ENCODE measurements around the gene CPXM2. TPM values are rescaled to one million over a fixed set of nuclear protein-coding genes. Genes with fewer than 3 reads are reported as not detected.

The CPXM2 gene
- total RNA-seq, 1 experiment from 2014 or later, result not detected

DNA sequence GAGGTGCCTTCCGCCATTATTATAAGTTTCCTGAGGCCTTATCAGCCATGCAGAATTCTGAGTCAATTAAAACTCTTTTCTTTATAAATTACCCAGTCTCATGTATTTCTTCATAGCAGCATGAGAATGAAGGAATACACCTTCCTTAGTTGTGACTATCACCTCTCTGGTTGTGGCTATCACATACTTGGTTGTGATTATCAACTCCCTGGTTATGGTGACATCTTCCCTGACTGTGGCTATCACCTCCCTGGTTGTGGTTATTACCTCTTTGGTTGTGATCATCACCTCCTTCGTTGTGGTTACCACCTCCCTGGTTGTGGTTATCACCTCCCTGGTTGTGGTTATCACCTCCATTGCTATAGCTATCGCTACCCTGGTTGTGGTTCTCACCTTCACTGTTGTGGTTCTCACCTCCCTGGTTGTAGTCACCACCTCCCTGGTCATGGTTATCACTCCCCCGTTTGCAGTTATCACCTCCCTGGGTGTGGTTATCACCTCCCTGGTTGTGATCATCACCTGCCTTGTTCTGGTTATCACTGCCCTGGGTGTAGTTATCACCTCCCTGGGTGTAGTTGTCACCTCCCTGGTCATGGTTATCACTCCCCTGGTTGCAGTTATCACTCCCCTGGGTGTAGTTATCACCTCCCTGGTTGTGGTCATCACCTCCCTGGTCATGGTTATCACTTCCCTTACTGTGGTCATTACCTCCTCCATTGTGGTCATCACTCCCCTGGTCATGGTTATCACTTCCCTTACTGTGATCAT, 119.5 kb downstream of the CPXM2 start:
- H3K36me3 ChIP-seq (ENCODE audit: control insufficient read depth, insufficient read depth, low read length), result no peaks in the 10 kb centered on the region
- no TSS peak for BruUV-seq (replicated peaks)
- H3K9me3 ChIP-seq (ENCODE audit: control insufficient read depth, insufficient read depth, low read depth, low read length), result no peaks in the 10 kb centered on the region
- intact Hi-C loops (cut with micrococcal nuclease; ENCODE audit: unreplicated experiment) (no loop called here), in situ Hi-C loops (cut with HindIII; ENCODE audit: low pct_unique_long_range_greater_than_20kb, low sequenced_read_pairs) (no loop called here)
- ATAC-seq (no peak), DNase-seq (ENCODE audit: low read depth, low spot score) (no peak)
- H3K27me3 ChIP-seq (ENCODE audit: control insufficient read depth, insufficient read depth, low read length), result peaks cover 12% of the 10 kb centered on the region
- H3K4me1 ChIP-seq (ENCODE audit: control insufficient read depth, insufficient read depth, low read length), result no peaks in the 10 kb centered on the region
- TF ChIP-seq, protein P1, sequence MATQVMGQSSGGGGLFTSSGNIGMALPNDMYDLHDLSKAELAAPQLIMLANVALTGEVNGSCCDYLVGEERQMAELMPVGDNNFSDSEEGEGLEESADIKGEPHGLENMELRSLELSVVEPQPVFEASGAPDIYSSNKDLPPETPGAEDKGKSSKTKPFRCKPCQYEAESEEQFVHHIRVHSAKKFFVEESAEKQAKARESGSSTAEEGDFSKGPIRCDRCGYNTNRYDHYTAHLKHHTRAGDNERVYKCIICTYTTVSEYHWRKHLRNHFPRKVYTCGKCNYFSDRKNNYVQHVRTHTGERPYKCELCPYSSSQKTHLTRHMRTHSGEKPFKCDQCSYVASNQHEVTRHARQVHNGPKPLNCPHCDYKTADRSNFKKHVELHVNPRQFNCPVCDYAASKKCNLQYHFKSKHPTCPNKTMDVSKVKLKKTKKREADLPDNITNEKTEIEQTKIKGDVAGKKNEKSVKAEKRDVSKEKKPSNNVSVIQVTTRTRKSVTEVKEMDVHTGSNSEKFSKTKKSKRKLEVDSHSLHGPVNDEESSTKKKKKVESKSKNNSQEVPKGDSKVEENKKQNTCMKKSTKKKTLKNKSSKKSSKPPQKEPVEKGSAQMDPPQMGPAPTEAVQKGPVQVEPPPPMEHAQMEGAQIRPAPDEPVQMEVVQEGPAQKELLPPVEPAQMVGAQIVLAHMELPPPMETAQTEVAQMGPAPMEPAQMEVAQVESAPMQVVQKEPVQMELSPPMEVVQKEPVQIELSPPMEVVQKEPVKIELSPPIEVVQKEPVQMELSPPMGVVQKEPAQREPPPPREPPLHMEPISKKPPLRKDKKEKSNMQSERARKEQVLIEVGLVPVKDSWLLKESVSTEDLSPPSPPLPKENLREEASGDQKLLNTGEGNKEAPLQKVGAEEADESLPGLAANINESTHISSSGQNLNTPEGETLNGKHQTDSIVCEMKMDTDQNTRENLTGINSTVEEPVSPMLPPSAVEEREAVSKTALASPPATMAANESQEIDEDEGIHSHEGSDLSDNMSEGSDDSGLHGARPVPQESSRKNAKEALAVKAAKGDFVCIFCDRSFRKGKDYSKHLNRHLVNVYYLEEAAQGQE (IDR thresholded peaks at IDR 0.05; ENCODE audit: insufficient read depth in 1 of 2, low read depth in 2 of 2, low read length in 1 of 2), result no peak
- TF ChIP-seq POLR2AphosphoS5 (IDR thresholded peaks at IDR 0.05; ENCODE audit: low read depth, low read length) (no peak), TCF7L2 (IDR thresholded peaks at IDR 0.05; ENCODE audit: low read depth, low read length) (no peak), CTCF (IDR thresholded peaks at IDR 0.05) (no peak), SIN3A (IDR thresholded peaks at IDR 0.05; ENCODE audit: borderline replicate concordance, insufficient read depth, low read depth, low read length) (no peak)
- no peak overlapping the region for H3K27ac ChIP-seq (ENCODE audit: low read length)
- CTCF ChIA-PET, result no interaction called here
- no peak overlapping the region for H3K4me3 ChIP-seq (ENCODE audit: low read depth in 2 of 2, low read length in 2 of 2)
- POLR2A ChIA-PET, result no interaction called here

GRCh38 chr10:123769647-123770046, 122.0 kb downstream of the CPXM2 start:
- TF ChIP-seq POLR2AphosphoS5 (IDR thresholded peaks at IDR 0.05; ENCODE audit: low read depth, low read length) (no peak), TCF7L2 (IDR thresholded peaks at IDR 0.05; ENCODE audit: low read depth, low read length) (no peak), CTCF (IDR thresholded peaks at IDR 0.05) (no peak), SIN3A (IDR thresholded peaks at IDR 0.05; ENCODE audit: borderline replicate concordance, insufficient read depth, low read depth, low read length) (no peak)
- TF ChIP-seq, protein P1 (IDR thresholded peaks at IDR 0.05; ENCODE audit: insufficient read depth in 1 of 2, low read depth in 2 of 2, low read length in 1 of 2), result no peak
- H3K9me3 ChIP-seq (ENCODE audit: control insufficient read depth, insufficient read depth, low read depth, low read length), result no peaks in the 10 kb centered on the region
- no peak for DNase-seq (ENCODE audit: low read depth, low spot score)
- H3K27ac ChIP-seq (ENCODE audit: low read length), result no peak overlapping the region
- intact Hi-C loops (cut with micrococcal nuclease; ENCODE audit: unreplicated experiment), result no loop called here
- ChIA-PET POLR2A (no interaction called here), CTCF (no interaction called here)
- no peaks in the 10 kb centered on the region for H3K36me3 ChIP-seq (ENCODE audit: control insufficient read depth, insufficient read depth, low read length)
- no TSS peak for BruUV-seq (replicated peaks)
- H3K27me3 ChIP-seq (ENCODE audit: control insufficient read depth, insufficient read depth, low read length), result peaks cover 23% of the 10 kb centered on the region
- no peak overlapping the region for H3K4me3 ChIP-seq (ENCODE audit: low read depth in 2 of 2, low read length in 2 of 2)
- in situ Hi-C loops (cut with HindIII; ENCODE audit: low pct_unique_long_range_greater_than_20kb, low sequenced_read_pairs), result no loop called here
- no peaks in the 10 kb centered on the region for H3K4me1 ChIP-seq (ENCODE audit: control insufficient read depth, insufficient read depth, low read length)
- ATAC-seq, result no peak

Measured in Panc1 (cell line).